H9 (cell line): ENCODE data around the gene ATG9B. TPM values are rescaled to one million over a fixed set of nuclear protein-coding genes. Genes with fewer than 3 reads are reported as not detected.

Experiments used
- DNase-seq: peaks from one replicate; pipeline ENCODE4 v3.0.0-alpha.2; 2017
- H2AFZ ChIP-seq: one replicate; pipeline ENCODE4 v1.6.1; 2013; ENCODE audit warnings: mild to moderate bottlenecking, low read length, control low read depth, moderate library complexity
- H2AK5ac ChIP-seq: 2 replicates; pipeline ENCODE4 v1.6.1; 2013; ENCODE audit warnings: low read length, control low read depth, mixed read lengths; ENCODE audit not compliant: insufficient read length
- H2BK120ac ChIP-seq: one replicate; pipeline ENCODE4 v1.6.1; 2013; ENCODE audit warnings: low read depth, mild to moderate bottlenecking, low read length, control low read depth, inconsistent platforms; ENCODE audit not compliant: poor library complexity, severe bottlenecking
- H2BK12ac ChIP-seq: 2 replicates; pipeline ENCODE4 v1.6.1; 2013; ENCODE audit warnings: low read length, control low read depth, mixed read lengths, low read depth; ENCODE audit not compliant: insufficient read length
- H2BK15ac ChIP-seq: 2 replicates; pipeline ENCODE4 v1.6.1; 2013; ENCODE audit warnings: low read depth, low read length, control low read depth
- H2BK20ac ChIP-seq: one replicate; pipeline ENCODE4 v1.6.1; 2013; ENCODE audit warnings: low read depth, mild to moderate bottlenecking, low read length, control low read depth, inconsistent platforms; ENCODE audit not compliant: poor library complexity, severe bottlenecking
- H2BK5ac ChIP-seq: 2 replicates; pipeline ENCODE4 v1.6.1; 2013; ENCODE audit warnings: low read length, control low read depth, mixed read lengths; ENCODE audit not compliant: insufficient read length
- H3K14ac ChIP-seq: 2 replicates; pipeline ENCODE4 v1.6.1; 2013; ENCODE audit warnings: low read length, control low read depth; ENCODE audit not compliant: insufficient read depth
- H3K18ac ChIP-seq: 2 replicates; pipeline ENCODE4 v1.6.1; 2013; ENCODE audit warnings: low read depth, mild to moderate bottlenecking, mixed read lengths, low read length, control low read depth; ENCODE audit not compliant: insufficient read length
- H3K23ac ChIP-seq: 2 replicates; pipeline ENCODE4 v1.6.1; 2013; ENCODE audit warnings: low read length, control low read depth, mixed read lengths, low read depth; ENCODE audit not compliant: insufficient read length
- H3K23me2 ChIP-seq: 2 replicates; pipeline ENCODE4 v1.6.1; 2013; ENCODE audit warnings: low read depth, mild to moderate bottlenecking, mixed read lengths, low read length, control low read depth; ENCODE audit not compliant: insufficient read length, poor library complexity, severe bottlenecking
- H3K27ac ChIP-seq: 2 replicates; pipeline ENCODE4 v1.5.1; 2013; ENCODE audit warnings: low read length, control low read depth, mixed read lengths, low read depth; ENCODE audit not compliant: insufficient read length
- H3K27me3 ChIP-seq: 2 replicates; pipeline ENCODE4 v1.6.1; 2013; ENCODE audit warnings: low read length, control low read depth, inconsistent platforms; ENCODE audit not compliant: insufficient read depth
- H3K4ac ChIP-seq: 2 replicates; pipeline ENCODE4 v1.6.1; 2013; ENCODE audit warnings: low read depth, mild to moderate bottlenecking, control low read depth, inconsistent platforms, low read length, moderate library complexity
- H3K4me1 ChIP-seq: 2 replicates; pipeline ENCODE4 v1.6.1; 2013; ENCODE audit warnings: low read length, control low read depth, inconsistent platforms; ENCODE audit not compliant: insufficient read depth
- H3K4me2 ChIP-seq: 2 replicates; pipeline ENCODE4 v1.6.1; 2013; ENCODE audit warnings: low read length, control low read depth, mixed read lengths; ENCODE audit not compliant: insufficient read length, insufficient read depth
- H3K56ac ChIP-seq: 2 replicates; pipeline ENCODE4 v1.6.1; 2013; ENCODE audit warnings: low read depth, mild to moderate bottlenecking, mixed read lengths, low read length, control low read depth; ENCODE audit not compliant: insufficient read length
- H3K79me1 ChIP-seq: 2 replicates; pipeline ENCODE4 v1.6.1; 2013; ENCODE audit warnings: low read depth, mild to moderate bottlenecking, moderate library complexity, low read length, control low read depth, inconsistent platforms; ENCODE audit not compliant: insufficient read depth, poor library complexity, severe bottlenecking
- H3K79me2 ChIP-seq: 2 replicates; pipeline ENCODE4 v1.6.1; 2013; ENCODE audit warnings: low read length, control low read depth, inconsistent platforms; ENCODE audit not compliant: insufficient read depth
- H3K9ac ChIP-seq: 2 replicates; pipeline ENCODE4 v1.6.1; 2013; ENCODE audit warnings: low read length, control low read depth, mixed read lengths; ENCODE audit not compliant: insufficient read length; ENCODE audit errors: extremely low read depth
- H3K9me3 ChIP-seq: one replicate; pipeline ENCODE4 v1.6.1; 2013; ENCODE audit warnings: low read depth, low read length, inconsistent platforms; ENCODE audit not compliant: control insufficient read depth
- H3T11ph ChIP-seq: one replicate; pipeline ENCODE4 v1.6.1; 2013; ENCODE audit warnings: mild to moderate bottlenecking, low read length, control low read depth, inconsistent platforms
- H4K20me1 ChIP-seq: one replicate; pipeline ENCODE4 v1.6.1; 2013; ENCODE audit not compliant: control insufficient read depth, insufficient read length, insufficient read depth
- H4K5ac ChIP-seq: 2 replicates; pipeline ENCODE4 v1.6.1; 2013; ENCODE audit warnings: low read depth, mild to moderate bottlenecking, mixed read lengths, low read length, control low read depth; ENCODE audit not compliant: insufficient read length
- H4K8ac ChIP-seq: replicated peaks from 2 replicates; pipeline ENCODE4 v1.6.1; 2013; ENCODE audit warnings: low read length, control low read depth, mixed read lengths, low read depth; ENCODE audit not compliant: insufficient read length
- H4K91ac ChIP-seq: 2 replicates; pipeline ENCODE4 v1.6.1; 2013; ENCODE audit warnings: low read depth, mild to moderate bottlenecking, moderate library complexity, mixed read lengths, low read length, control low read depth; ENCODE audit not compliant: insufficient read length
- H3K27ac Mint-ChIP-seq, 3 experiments: 2 replicates in 2 of 3; 3 replicates in 1 of 3; pipeline ENCODE4 v1.8.0; 2020 to 2021; ENCODE audit warnings: mixed read lengths in 3 of 3, mild to moderate bottlenecking in 1 of 3, moderate library complexity in 1 of 3
- H3K27me3 Mint-ChIP-seq: 2 replicates; pipeline ENCODE4 v1.8.0; 2021; ENCODE audit warnings: low read depth, mild to moderate bottlenecking, moderate library complexity, mixed read lengths
- H3K36me3 Mint-ChIP-seq, 3 experiments: 2 replicates in 2 of 3; 3 replicates in 1 of 3; pipeline ENCODE4 v1.8.0; 2020 to 2021; ENCODE audit warnings: low read depth in 3 of 3, mixed read lengths in 3 of 3; ENCODE audit not compliant: insufficient read depth in 1 of 3
- H3K4me1 Mint-ChIP-seq, 2 experiments: 2 replicates each; pipeline ENCODE4 v1.8.0; 2020; ENCODE audit warnings: mixed read lengths in 2 of 2
- H3K4me3 Mint-ChIP-seq, 2 experiments: 2 replicates in 1 of 2; 3 replicates in 1 of 2; pipeline ENCODE4 v1.8.0; 2020 to 2021; ENCODE audit warnings: mild to moderate bottlenecking in 2 of 2, mixed read lengths in 2 of 2, moderate library complexity in 1 of 2
- H3K9me3 Mint-ChIP-seq, 2 experiments: 2 replicates in 1 of 2; 3 replicates in 1 of 2; pipeline ENCODE4 v1.8.0; 2020; ENCODE audit warnings: mild to moderate bottlenecking in 2 of 2, mixed read lengths in 2 of 2, moderate library complexity in 1 of 2
- WGBS: extraction: QIAGEN DNeasy Blood & Tissue Kit; methylation state at CpG from one replicate; pipeline ENCODE4 v1.1.7; 2013; ENCODE audit warnings: missing lambda C conversion rate, low lambda C conversion rate, mixed read lengths; ENCODE audit not compliant: insufficient read length; ENCODE audit errors: extremely low coverage; 5-methylcytosine and 5-hydroxymethylcytosine counted together
- total RNA-seq: library from RNA; stranded (reverse); gene quantifications from 2 replicates; pipeline ENCODE4 v1.2.1, GENCODE V29; 2021
- TF ChIP-seq, protein P1 (sequence below): fragments of 200-600 bp; sonication (generic); conservative IDR thresholded peaks from 3 replicates; pipeline ENCODE4 v1.8.0; 2021; ENCODE audit warnings: antibody characterized with exemption, mild to moderate bottlenecking

Gene ATG9B
- total RNA-seq, 1 experiment from 2014 or later = 1.5 TPM

- Mint-ChIP-seq H3K36me3 (peaks cover 9 to 17% (median 17%) of the 10 kb centered on the region in 3 experiments; a peak in 6 of 7 replicates), H3K27ac (no peak overlapping the region), H3K27me3 (peaks cover 14% of the 10 kb centered on the region), H3K4me3 (peak overlapping the region; percentile 78 to 91), H3K9me3 (no peaks in the 10 kb centered on the region; a peak in 1 of 5 replicates), H3K4me1 (peaks cover 40 to 50% of the 10 kb centered on the region in 2 experiments)
- no peak overlapping the region for H2BK5ac ChIP-seq
- H3T11ph ChIP-seq = no peak overlapping the region
- H2AK5ac ChIP-seq = no peak overlapping the region
- peaks cover 41% of the 10 kb centered on the region for H3K23me2 ChIP-seq
- no peak overlapping the region for H2BK20ac ChIP-seq
- TF ChIP-seq, protein P1, sequence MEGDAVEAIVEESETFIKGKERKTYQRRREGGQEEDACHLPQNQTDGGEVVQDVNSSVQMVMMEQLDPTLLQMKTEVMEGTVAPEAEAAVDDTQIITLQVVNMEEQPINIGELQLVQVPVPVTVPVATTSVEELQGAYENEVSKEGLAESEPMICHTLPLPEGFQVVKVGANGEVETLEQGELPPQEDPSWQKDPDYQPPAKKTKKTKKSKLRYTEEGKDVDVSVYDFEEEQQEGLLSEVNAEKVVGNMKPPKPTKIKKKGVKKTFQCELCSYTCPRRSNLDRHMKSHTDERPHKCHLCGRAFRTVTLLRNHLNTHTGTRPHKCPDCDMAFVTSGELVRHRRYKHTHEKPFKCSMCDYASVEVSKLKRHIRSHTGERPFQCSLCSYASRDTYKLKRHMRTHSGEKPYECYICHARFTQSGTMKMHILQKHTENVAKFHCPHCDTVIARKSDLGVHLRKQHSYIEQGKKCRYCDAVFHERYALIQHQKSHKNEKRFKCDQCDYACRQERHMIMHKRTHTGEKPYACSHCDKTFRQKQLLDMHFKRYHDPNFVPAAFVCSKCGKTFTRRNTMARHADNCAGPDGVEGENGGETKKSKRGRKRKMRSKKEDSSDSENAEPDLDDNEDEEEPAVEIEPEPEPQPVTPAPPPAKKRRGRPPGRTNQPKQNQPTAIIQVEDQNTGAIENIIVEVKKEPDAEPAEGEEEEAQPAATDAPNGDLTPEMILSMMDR = 0 out of 3 replicates have a peak, but pooled peaks have one; percentile 8
- peak overlapping the region; percentile 58 for H3K4me2 ChIP-seq
- no peak overlapping the region for H2BK12ac ChIP-seq
- no peaks in the 10 kb centered on the region for H4K20me1 ChIP-seq
- no peak for DNase-seq
- H2AFZ ChIP-seq = no peak overlapping the region
- H2BK120ac ChIP-seq = no peak overlapping the region
- whole genome bisulfite sequencing = no CpG with 5 or more reads among the region's 21 CpGs
- no peaks in the 10 kb centered on the region for H3K79me1 ChIP-seq
- no peak overlapping the region for H2BK15ac ChIP-seq
- H3K18ac ChIP-seq = no peak overlapping the region
- no peaks in the 10 kb centered on the region for H3K9me3 ChIP-seq
- no peak overlapping the region for H3K56ac ChIP-seq
- no peak overlapping the region; the same call in 1 of the 2 replicates for H3K14ac ChIP-seq
- H4K5ac ChIP-seq = no peak overlapping the region
- no peaks in the 10 kb centered on the region for H3K79me2 ChIP-seq
- H3K23ac ChIP-seq = no peak overlapping the region
- H3K27me3 ChIP-seq = no peaks in the 10 kb centered on the region; the same call in 1 of the 2 replicates
- H4K91ac ChIP-seq = no peak overlapping the region
- no peak overlapping the region for H3K9ac ChIP-seq
- no peak overlapping the region for H3K4ac ChIP-seq
- H4K8ac ChIP-seq = no peak overlapping the region
- peaks cover 8% of the 10 kb centered on the region for H3K4me1 ChIP-seq
- no peak overlapping the region for H3K27ac ChIP-seq
Observed at GRCh38 chr7:151060416-151061212, 36.3 kb upstream of the ATG9B start.
